GM10248 (cell line): Measurements from ENCODE around the gene PPP2R2C.

ENCODE experiments used
- CTCF ChIA-PET: fragments of 300-600 bp; sonication (Branson Sonifier 250); formaldehyde crosslinking; extraction: SDS; loops from one replicate; lab custom pipeline; 2021; ENCODE audit warnings: antibody characterized with exemption; lab: Yijun Ruan, JAX
- POLR2A ChIA-PET: fragments of 350-650 bp; sonication (Branson Sonifier 250); formaldehyde crosslinking; extraction: SDS; loops from one replicate; lab custom pipeline; 2020; ENCODE audit warnings: antibody characterized with exemption; lab: Yijun Ruan, JAX
- DNase-seq: peaks from one replicate; pipeline ENCODE4 v3.0.0; 2012; ENCODE audit errors: extremely low spot score
- CTCF ChIP-seq: IDR thresholded peaks from 2 replicates; pipeline ENCODE4 v1.5.1; 2012; ENCODE audit warnings: mild to moderate bottlenecking, low read depth; ENCODE audit errors: extremely low read depth, missing control alignments, control extremely low read depth

Gene PPP2R2C

GRCh38 chr4:6402566-6403399 lies 69.6 kb downstream of the PPP2R2C start:
- CTCF ChIA-PET = interaction anchor here (1.0 kb wide), 1 partner anchor 11 kb away, joined by 3 read pairs; no protein-coding TSS in a partner anchor
- POLR2A ChIA-PET = no interaction called here
- TF ChIP-seq CTCF = no peak
- no peak for DNase-seq

- ChIA-PET CTCF (no interaction called here), POLR2A (no interaction called here)
- TF ChIP-seq CTCF = no peak
- DNase-seq = no peak
Observed at GRCh38 chr4:6401797-6402196, 70.6 kb downstream of the PPP2R2C start.

GRCh38 chr4:6396696-6397236 lies 75.6 kb downstream of the PPP2R2C start:
- POLR2A ChIA-PET = no interaction called here
- no peak for TF ChIP-seq CTCF
- CTCF ChIA-PET = no interaction called here
- no peak for DNase-seq

- DNase-seq = no peak
- POLR2A ChIA-PET = no interaction called here
- CTCF ChIA-PET = interaction anchor here (0.7 kb wide), 1 partner anchor 145 kb away, joined by 3 read pairs; no protein-coding TSS in a partner anchor
- no peak for TF ChIP-seq CTCF
Observed at GRCh38 chr4:6395466-6396228, 76.8 kb downstream of the PPP2R2C start.

GRCh38 chr4:6394671-6395081 lies 77.7 kb downstream of the PPP2R2C start:
- CTCF ChIA-PET = no interaction called here
- no peak for DNase-seq
- TF ChIP-seq CTCF = no peak
- POLR2A ChIA-PET = no interaction called here
